GM21576 (cell line): ENCODE data around the gene MINK1.

ENCODE experiments used
- ATAC-seq: cut with Tn5 transposase; IDR thresholded peaks from one replicate; pipeline ENCODE4 v1.9.1; 2021; ENCODE audit warnings: mild to moderate bottlenecking, moderate library complexity; ENCODE audit not compliant: unreplicated experiment

The MINK1 gene

DNA sequence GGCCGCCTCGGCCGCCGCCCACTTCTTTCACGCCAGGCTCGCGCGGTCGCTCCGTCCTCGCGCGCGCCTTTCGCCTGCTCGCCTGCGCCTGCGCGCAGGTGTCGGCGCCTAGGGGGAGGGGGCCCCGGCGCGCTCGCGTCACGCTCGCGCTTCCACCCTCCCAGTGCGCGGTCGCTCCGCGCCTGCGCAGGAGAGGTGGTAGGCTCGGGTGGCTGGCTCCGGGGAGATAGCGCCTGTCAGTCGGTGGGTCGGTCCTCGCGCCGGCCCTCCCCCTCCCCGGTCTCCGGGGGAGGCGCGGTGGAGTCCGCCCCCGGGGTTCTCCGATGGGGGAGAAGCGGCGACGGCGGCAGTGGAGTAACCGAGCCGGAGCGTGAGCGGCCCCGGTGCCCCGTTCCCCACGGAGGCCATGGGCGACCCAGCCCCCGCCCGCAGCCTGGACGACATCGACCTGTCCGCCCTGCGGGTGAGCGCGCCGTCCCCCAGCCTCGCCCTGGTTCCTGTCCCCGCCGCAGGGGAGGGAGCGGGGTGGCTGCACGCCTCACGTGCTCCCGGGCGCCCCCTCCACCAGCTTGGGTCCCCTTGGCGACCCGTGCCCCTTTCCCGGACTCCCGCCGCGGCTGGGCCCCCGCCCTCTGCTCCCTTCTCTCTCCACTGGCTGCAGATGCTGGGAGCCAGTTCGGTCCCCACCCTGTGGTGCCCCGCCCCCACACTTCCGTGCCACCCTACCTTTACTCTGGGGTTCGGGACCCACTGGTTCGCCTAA, at the start of gene MINK1:
Gene MINK1, plus strand, starts transcription at position 163 of the 763 bp plus-strand sequence. Its CDS starts 244 bp downstream, at position 407.
- peak; percentile 81 for ATAC-seq

DNA sequence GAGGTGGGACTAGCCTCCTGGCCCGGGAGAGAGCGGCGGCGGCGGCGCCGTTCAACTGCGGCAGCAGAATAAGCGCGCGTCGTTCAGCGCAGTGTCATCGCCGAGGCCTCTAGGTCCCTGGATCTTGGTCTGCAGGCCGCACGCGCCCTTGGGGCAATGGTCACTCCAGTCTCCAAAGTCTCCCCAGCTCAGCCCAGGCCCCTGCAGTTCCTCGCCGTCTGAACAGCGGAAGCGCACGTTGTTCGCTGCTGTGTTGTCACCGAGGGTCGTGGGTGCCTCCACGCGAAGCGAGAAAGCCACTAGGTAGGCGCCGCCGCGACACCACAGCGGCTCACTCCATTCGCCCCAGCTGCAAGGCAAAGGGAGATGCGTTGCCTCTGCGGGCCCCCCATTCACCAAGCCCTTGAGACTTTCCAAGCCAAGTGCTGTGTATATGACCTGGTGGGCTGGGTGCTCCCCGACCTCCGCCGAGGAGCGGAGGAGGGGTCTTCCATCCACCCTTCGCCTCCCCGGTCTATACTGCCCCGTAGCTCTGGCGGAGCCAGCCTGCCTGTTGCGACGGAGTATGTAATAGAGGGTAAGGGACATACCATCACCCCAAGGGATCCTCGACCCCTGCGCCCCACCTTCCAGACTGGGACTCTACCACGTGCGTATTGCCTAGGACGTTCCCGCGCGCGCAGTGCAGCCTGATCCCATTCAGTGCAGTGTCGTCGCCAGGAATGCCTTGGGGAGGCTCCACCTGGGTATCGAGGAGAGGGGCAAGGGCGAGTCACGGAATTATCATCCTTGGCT, 47.6 kb upstream of the MINK1 start:
- ATAC-seq = no peak

DNA sequence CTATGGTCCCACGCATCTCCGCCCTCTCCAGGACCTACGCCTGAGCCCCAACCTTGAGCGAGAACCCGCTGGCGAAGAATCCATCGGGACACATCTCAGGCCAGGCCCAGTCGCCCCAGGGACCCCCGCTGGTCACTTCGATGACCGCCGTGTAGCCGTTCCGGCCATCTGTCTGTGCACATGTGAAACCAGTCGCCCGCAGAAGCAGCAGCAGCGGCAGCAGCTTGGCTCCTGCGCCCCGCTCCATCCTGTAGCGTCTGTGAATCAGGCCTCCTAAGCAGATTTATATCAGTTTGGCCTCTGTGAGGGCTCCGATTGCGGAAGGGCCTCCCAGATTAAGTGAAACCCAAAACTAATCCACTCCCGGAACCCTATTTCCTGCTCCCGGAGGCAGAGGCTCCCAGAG, 47.0 kb upstream of the MINK1 start, which contains the start of gene VMO1:
Gene VMO1, minus strand, starts transcription at position 259 of the 406 bp plus-strand sequence. Its CDS starts 12 bp downstream, at position 247.
- no peak for ATAC-seq

DNA sequence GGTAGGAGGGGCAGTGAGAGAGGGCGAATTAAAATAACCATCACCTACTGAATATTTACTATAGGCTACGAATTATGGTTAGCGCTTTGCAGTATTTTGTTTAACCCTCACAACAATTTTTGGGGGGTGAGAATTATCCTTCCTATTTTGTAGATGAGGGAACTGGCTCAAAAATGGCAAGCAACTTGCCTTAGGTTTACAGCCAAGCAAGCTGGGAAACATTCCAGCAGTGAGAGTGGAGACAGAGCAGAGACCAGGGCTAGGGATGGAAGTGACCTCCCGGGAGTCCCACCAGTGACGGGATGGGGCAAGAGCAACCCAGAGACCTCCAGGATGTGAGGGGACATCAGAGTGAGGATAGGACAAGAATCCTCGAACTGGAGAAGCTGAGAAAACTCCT, 46.6 kb upstream of the MINK1 start:
- ATAC-seq = no peak

DNA sequence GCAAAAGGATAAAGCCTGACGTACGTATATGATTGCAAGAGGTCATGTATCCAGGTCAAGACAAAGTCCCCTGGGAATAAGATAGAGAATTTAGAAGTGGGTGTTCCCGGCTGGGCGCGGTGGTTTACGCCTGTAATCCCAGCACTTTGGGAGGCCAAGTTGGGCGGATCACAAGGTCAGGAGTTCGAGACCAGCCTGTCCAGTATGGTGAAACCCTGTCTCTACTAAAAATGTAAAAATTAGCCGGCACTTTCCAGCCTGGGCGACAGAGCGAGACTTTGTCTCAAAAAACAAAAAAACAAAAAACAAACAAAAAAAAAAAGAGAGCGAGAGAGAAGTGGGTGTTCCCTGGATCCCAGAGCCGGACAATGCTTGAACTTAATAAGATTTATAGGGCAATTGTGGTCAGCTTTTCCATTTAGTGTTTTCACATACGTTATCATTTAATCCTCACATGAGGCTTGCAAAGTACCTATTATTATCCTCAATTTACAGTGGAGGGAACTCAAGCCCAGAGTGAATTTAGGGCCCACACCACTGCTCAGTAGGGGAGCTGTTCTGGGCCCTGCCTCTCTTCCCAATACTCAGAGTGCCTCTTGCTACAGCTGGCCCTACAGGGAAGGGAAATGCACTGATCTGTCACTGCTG, 44.9 kb upstream of the MINK1 start:
- no peak for ATAC-seq

DNA sequence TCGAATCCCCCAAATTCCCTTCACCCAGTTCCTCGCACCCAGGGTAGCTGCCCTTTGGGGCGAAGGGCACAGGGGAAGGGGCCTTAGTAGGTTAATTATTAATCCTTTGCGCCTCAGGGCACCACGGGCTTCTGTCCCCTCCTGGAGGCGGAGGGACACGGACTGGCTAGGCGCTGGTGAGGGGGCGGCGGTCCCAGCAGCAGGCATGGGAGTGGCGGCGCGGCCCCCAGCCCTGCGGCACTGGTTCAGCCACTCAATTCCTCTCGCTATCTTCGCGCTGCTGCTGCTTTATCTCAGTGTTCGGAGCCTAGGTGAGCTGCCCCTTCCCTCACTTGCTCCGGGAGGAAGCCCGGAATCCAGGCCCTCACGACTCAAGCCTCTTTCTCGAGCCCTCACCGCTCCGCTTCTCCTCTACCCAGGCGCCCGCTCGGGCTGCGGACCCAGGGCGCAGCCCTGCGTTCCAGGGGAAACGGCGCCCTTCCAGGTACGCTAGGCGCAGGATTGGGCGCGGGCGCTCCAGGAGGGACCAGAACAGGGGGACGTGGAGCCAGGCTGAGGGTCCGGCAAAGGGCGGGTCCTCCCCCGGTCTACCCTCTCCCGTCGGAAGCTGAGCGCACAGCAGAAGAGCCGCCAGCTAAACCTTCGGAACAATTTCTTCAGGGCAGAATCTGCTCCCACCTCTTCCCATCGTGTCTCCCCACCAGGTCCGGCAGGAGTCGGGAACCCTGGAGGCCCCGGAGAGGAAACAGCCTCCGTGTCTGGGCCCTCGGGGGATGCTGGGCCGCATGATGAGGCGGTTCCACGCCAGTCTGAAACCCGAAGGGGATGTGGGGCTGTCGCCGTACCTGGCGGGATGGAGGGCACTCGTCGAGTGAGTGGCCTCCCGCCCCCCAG, 44.1 kb upstream of the MINK1 start, which contains the start of gene GLTPD2:
Gene GLTPD2, plus strand, starts transcription at position 158 of the 894 bp plus-strand sequence. Its CDS starts 48 bp downstream, at position 206.
- no peak for ATAC-seq

DNA sequence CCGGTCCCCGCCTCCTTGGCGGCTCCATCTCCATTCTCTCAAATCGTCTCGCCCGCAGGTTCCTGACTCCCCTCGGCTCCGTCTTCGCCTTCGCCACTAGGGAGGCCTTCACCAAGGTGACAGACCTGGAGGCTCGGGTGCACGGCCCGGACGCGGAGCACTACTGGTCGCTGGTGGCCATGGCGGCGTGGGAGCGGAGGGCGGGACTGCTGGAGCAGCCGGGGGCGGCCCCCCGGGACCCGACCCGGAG, 43.5 kb upstream of the MINK1 start:
- peak; percentile 30 for ATAC-seq

DNA sequence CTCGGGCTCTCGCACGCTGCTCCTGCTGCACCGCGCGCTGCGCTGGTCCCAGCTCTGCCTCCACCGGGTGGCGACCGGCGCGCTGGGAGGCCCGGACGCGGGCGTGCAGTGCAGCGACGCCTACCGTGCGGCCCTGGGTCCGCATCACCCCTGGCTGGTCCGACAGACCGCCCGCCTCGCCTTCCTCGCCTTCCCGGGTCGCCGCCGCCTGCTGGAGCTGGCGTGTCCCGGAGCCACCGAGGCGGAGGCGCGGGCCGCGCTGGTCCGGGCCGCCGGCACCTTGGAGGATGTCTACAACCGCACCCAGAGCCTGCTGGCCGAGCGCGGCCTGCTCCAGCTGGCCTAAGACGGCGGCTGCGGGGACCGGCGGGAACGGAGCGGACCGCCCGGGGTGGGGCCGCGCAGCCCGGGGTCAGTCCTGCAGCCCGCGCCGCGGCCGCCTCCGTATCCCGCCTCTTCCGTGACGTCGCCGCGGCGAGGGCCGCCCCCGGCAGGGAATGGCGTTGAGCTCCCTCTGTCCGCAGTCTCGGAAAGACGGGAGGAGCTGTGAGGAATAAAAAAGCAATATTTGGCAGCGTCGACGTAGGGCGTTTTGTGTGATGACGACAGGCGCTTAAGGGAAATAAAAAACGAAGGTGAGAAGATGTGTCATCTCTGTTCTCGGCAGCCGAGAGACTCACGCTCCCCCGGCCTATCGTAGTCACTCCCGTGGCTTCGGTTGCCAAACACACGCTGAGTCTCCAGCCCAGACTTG, 43.0 kb upstream of the MINK1 start:
- ATAC-seq = peak; percentile 80

DNA sequence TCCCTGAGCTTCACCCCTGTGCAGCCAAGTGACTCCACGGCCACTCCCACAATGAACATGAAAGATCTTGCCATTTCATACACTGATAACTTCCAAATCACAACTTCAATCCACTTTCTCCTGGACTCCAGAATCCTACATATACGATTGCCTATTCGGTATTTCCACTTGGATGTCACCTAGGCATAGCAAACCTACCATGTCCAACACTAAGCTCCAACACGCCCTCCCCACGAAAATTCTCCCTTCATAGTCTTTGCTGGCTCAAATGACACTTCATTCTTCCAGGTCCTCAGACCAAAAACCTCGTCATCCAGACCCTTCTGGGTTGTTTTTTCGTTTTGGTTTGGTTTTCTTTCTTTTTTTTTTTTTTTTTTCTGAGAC, 42.4 kb upstream of the MINK1 start:
- ATAC-seq = no peak

DNA sequence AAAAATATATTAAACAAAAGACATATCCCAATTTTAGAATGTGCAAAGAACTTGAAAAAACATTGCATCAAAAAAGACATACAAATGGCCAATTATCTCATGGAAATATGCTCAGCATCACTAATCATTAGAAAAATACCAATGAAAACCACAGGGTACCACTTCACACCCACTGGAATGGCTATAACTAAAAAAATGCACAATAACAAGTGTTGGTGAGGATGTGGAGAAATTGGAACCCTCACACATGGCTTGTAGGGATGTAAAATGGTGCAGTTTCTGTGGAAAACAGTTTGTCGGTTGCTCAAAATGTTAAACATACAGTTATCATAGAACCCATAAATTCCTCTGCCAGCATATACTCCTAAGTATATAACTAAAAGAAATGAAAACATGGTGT, 38.0 kb upstream of the MINK1 start:
- ATAC-seq = no peak

DNA sequence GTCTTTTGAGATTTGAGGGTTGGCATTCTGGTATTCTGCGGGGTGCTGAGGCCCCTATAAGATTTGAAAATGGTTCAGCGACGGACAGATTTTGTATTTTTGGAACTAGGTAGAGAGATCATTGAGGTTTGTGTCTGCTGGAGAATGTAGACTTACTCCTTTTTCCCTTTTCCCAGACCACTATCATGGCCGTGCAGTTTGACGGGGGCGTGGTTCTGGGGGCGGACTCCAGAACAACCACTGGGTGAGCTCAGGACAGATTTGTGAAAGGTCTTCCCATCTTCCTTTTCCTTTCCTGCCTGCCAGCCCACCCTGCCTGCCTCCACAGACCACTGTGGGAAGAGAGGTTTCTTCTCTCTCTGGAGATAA, 36.6 kb upstream of the MINK1 start:
- ATAC-seq = no peak

DNA sequence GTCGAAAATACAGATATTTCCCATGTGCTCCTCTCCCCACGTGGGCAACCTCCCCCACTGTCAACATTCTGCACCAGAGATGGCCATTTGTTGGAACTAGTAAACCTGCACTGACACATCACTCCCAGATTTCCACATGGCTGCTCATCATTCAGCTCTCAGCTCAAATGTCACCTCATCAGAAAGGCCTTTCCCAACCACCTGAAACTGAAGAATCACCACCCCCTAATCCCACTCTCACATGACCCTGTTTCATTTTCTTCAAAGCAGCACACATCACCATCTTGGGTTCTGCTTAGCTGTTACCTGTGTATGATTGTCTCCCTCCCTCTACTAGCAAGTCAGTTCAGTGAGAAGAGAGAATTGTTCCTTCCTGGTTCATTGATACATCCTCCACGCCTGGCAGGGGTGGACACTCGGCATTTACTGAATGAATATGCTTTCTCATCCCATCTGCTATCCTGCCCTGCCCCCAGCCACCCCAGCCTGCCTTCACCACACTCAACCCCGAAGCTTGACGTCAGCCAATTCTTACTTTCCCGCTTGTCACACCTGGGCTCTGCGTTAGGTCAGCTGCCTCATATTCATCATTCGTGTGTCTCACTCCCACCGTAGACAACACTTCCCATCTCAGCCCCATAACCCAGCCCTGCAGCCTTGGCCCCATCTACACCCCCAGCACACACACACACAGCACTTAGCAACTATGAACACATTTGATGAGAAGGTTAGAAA, 32.5 kb upstream of the MINK1 start:
- ATAC-seq = no peak

DNA sequence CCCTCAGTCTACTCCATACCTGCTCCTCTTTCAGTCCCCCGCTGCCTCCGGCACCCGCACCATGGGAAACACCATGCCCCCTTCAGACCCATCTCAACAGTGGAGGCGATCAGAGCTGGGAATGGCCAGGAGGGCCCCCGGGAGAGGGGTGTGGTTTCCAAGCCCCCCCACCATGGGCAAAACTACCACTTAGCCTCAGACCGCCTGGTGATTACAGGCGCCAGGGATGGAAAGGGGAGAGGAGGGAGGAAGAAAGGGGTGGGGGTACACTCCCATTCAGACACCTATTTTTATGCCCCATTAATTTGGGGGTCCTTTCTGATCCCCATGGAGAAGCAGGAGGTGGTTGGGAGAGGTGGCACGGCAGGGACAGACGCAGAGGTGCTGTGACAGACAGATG, 30.9 kb upstream of the MINK1 start, which contains the start of gene C17orf114:
Gene C17orf114, minus strand, starts transcription at position 101 of the 400 bp plus-strand sequence.
- ATAC-seq = no peak

DNA sequence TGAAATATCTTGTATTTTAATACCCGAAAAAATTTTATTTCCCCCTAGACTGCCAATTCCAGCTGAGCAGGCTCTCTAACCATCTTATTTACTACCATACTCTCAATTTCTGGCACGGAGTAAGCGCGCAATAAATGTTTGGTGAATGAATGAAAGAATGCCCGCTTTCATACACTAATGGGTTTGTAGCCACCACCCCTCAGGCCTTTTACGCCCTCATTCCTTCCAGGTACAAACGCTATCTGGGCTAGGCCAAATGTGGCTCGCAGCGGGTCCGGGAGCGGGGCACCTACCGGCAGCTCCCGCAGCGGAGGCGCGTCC, 26.7 kb upstream of the MINK1 start:
- ATAC-seq = no peak

DNA sequence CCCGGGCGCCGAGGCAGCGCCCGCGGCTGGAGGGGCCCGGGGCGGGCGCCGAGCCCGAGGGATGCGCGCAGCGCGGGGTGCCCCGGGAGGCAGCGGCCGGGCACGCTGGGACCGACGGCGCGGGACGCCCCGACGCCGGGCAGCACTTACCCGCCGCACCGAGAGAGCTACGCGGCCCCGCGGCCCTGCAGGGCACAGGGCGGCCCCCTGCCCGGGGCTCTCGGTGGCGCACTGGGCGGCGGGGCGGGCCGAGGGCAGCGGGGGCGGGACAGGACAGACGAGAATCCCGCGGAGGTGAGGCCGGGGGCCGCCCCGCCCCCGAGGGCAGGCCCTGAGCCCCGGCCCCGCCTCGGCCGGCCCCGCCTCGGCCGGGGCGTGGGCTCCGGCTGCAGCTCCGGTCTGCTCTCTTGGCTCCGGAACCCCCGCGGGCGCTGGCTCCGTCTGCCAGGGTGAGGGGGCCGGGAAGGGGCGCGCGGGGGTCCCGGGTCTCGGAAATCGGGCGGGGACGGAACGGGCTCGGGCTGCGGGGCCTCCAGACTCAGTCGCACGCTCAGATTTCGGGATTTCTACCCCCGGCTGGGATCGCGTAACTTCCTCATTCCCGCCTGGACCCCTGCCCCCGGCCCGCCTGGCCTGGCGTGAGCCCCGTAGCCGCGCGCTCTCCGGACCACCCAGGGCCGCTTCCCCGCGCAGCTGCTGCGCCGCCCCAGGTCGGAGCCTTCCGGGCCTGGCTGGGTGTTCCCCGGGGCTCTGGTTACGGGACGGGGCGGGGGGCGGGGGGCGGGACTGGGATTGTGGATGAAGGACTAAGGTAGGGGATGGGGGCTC, 26.1 kb upstream of the MINK1 start, which contains the start of gene PLD2:
Gene PLD2, plus strand, starts transcription at position 376 of the 828 bp plus-strand sequence. CDS start 621 bp downstream, outside the sequence.
- ATAC-seq = peak; percentile 83

DNA sequence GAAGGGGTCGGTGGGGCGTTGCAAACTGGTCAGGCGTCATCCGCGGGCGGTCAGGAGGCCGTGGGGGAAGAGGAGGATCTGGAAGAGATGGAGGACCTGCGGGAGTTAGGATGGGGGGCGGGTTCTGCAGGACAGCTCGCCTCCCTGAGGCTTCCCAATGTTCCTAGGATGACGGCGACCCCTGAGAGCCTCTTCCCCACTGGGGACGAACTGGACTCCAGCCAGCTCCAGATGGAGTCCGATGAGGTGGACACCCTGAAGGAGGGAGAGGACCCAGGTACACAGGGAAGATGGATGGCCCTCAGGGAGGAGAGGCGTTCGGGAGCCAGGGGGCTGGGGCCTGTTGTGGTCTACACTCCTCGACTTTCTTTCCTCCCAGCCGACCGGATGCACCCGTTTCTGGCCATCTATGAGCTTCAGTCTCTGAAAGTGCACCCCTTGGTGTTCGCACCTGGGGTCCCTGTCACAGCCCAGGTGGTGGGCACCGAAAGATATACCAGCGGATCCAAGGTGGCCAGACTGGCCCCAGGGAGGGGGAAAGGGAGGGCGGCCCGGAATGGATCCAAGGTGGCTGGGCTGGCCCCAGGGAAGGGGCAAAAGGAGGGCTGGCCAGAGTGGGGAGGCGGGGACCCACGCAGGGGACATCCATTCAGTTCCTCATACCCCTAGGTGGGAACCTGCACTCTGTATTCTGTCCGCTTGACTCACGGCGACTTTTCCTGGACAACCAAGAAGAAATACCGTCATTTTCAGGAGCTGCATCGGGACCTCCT, 25.3 kb upstream of the MINK1 start:
- no peak for ATAC-seq

DNA sequence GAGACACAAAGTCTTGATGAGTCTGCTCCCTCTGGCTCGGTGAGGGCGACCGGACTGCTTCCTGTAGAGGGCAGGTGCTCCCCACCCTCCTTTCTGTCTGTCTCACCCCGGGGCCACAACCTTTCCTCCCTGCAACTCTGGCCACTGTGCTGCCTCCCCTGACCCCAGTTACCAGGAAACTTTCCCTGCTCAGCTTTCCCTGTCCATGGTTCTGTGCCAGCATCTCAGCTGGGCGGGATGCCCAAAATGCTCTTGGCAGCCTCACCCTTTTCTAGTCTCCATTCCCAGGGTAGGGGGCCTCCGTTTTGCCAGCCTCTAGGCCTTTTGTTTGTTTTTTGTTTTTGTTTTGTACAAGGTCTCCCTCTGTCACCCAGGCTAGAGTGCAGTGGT, 24.8 kb upstream of the MINK1 start:
- ATAC-seq = no peak
